ENCODE measurements around the gene SLC30A3. TPM values are rescaled to one million over a fixed set of nuclear protein-coding genes. Genes with fewer than 3 reads are reported as not detected.

SLC30A3 gene
- total RNA-seq, 1 donor from 2014 or later, result not detected

- DNase-seq (ENCODE audit: low read depth), result no peak
- TF ChIP-seq CTCF (conservative IDR thresholded peaks at IDR 0.05; ENCODE audit: low read depth, low read length), result no peak
Measured at GRCh38 chr2:27233341-27233740, 29.5 kb downstream of the SLC30A3 start.

GRCh38 chr2:27231921-27232320 is 30.9 kb downstream of the SLC30A3 start:
- no peak overlapping the region for H3K4me3 ChIP-seq (ENCODE audit: low read depth, low read length)
- no peak for DNase-seq (ENCODE audit: low read depth)
- TF ChIP-seq CTCF (conservative IDR thresholded peaks at IDR 0.05; ENCODE audit: low read depth, low read length), result no peak

More at GRCh38 chr2:27233341-27233740, 29.5 kb downstream of the SLC30A3 start:
- H3K4me3 ChIP-seq (ENCODE audit: low read depth, low read length), result no peak overlapping the region

GRCh38 chr2:27227501-27227900 is 35.3 kb downstream of the SLC30A3 start:
- no peak overlapping the region for H3K4me3 ChIP-seq (ENCODE audit: low read depth, low read length)
- no peak for DNase-seq (ENCODE audit: low read depth)
- no peak for TF ChIP-seq CTCF (conservative IDR thresholded peaks at IDR 0.05; ENCODE audit: low read depth, low read length)

GRCh38 chr2:27225526-27225925 is 37.3 kb downstream of the SLC30A3 start:
- no peak overlapping the region for H3K4me3 ChIP-seq (ENCODE audit: low read depth, low read length)
- TF ChIP-seq CTCF (conservative IDR thresholded peaks at IDR 0.05; ENCODE audit: low read depth, low read length), result no peak
- DNase-seq (ENCODE audit: low read depth), result no peak

GRCh38 chr2:27223416-27223815 is 39.4 kb downstream of the SLC30A3 start:
- H3K4me3 ChIP-seq (ENCODE audit: low read depth, low read length), result no peak overlapping the region
- no peak for TF ChIP-seq CTCF (conservative IDR thresholded peaks at IDR 0.05; ENCODE audit: low read depth, low read length)
- DNase-seq (ENCODE audit: low read depth), result no peak

GRCh38 chr2:27222407-27222806 is 40.4 kb downstream of the SLC30A3 start:
- DNase-seq (ENCODE audit: low read depth), result no peak
- H3K4me3 ChIP-seq (ENCODE audit: low read depth, low read length), result no peak overlapping the region
- TF ChIP-seq CTCF (conservative IDR thresholded peaks at IDR 0.05; ENCODE audit: low read depth, low read length), result no peak

GRCh38 chr2:27221166-27221565 is 41.7 kb downstream of the SLC30A3 start:
- no peak overlapping the region for H3K4me3 ChIP-seq (ENCODE audit: low read depth, low read length)
- no peak for TF ChIP-seq CTCF (conservative IDR thresholded peaks at IDR 0.05; ENCODE audit: low read depth, low read length)
- DNase-seq (ENCODE audit: low read depth), result no peak

All from epithelial cell of proximal tubule (primary cell).